Karpas-422 (cell line): Measurements from ENCODE around the gene MS4A1. TPM values are rescaled to one million over a fixed set of nuclear protein-coding genes. Genes with fewer than 3 reads are reported as not detected.

Experiments
- total RNA-seq: library from RNA; depleted of rRNA; stranded (reverse); fragments of >200 nt; shearing (Covaris generic); gene quantifications from 2 replicates; pipeline ENCODE4 v1.2.3, GENCODE V29; 2014; ENCODE audit warnings: low replicate concordance; rRNA removed

Gene MS4A1
- total RNA-seq, 1 experiment from 2014 or later, result 1,078 TPM

Other genes starting within 250 kb of the MS4A1 start
- gene MS4A4E, start 212.7 kb upstream of the MS4A1 start, total RNA-seq, result not detected in 2 replicates
- not detected in 2 replicates for gene MS4A4A, start 175.2 kb upstream of the MS4A1 start, total RNA-seq
- not detected in 2 replicates for gene MS4A6E, start 128.6 kb upstream of the MS4A1 start, total RNA-seq
- 2.7 and 12.1 TPM in 2 replicates for gene MS4A7, start 77.3 kb upstream of the MS4A1 start, total RNA-seq
- gene MS4A14, start 59.4 kb upstream of the MS4A1 start, total RNA-seq, result 0.65 and 1.3 TPM in 2 replicates
- not detected in 2 replicates for gene MS4A5, start 26.3 kb upstream of the MS4A1 start, total RNA-seq
- gene MS4A12, start 36.9 kb downstream of the MS4A1 start, total RNA-seq, result 6.3 and 8.2 TPM in 2 replicates
- gene MS4A13, start 59.5 kb downstream of the MS4A1 start, total RNA-seq, result 0.25 TPM in 1 of 2 replicates, not detected in the other
- not detected in 2 replicates for gene MS4A8, start 243.8 kb downstream of the MS4A1 start, total RNA-seq